ENCODE results near the gene SEMA6C. TPM values are rescaled to one million over a fixed set of nuclear protein-coding genes. Genes with fewer than 3 reads are reported as not detected.

Gene SEMA6C
- total and polyA plus RNA-seq, 2 of the 8 experiments (the other 6 are each of a cell fraction or from before 2014, with no cell fraction given): 12.2 to 15.7 TPM

DNA sequence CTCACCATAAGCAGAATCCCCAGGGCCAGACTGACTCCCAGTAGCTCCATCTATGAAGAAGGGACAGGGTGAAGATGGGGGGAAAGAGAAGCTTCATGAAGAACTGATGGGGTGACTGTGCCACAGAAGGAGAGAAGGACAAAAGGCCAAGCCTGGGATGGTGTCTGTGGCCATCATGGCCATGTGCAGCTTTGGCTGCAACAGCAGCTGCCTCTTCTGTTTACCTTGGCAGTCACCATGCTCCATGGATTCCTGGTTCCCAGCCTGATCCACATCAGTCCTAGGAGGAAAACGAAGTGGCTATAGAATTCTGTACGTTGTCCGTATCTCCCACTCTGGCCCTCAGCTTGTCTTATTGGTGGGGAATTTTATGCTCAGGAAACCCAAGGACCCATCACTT is 12.0 kb downstream of the SEMA6C start:
- H3K27me3 ChIP-seq (replicated peaks in 1 of 4; ENCODE audit: control insufficient read depth in 3 of 4, extremely low read depth in 1 of 4, insufficient read depth in 3 of 4, low read length in 3 of 4): peaks cover 0 to 28% (median 20%) of the 10 kb centered on the region in 4 experiments; a peak in 5 of 7 replicates
- H3K18ac ChIP-seq (ENCODE audit: extremely low read depth, low read length): no peak overlapping the region
- no peak overlapping the region for H2BK120ac ChIP-seq (replicated peaks; ENCODE audit: low read depth, low read length)
- H3K79me2 ChIP-seq (ENCODE audit: control insufficient read depth in 1 of 2, insufficient read depth in 2 of 2, low read length in 2 of 2): no peaks in the 10 kb centered on the region
- no peak for FAIRE-seq
- H3K4me3 ChIP-seq (ENCODE audit: extremely low read depth in 1 of 4, insufficient read depth in 2 of 4, low read depth in 3 of 4, low read length in 4 of 4): no peak overlapping the region
- no peak overlapping the region for H2BK5ac ChIP-seq (ENCODE audit: low read depth, low read length)
- H3K27ac ChIP-seq (ENCODE audit: low read depth, low read length): no peak overlapping the region
- H3K9me3 ChIP-seq (ENCODE audit: insufficient read depth in 2 of 2, low read depth in 1 of 2, low read length in 1 of 2): no peaks in the 10 kb centered on the region
- H2BK15ac ChIP-seq (ENCODE audit: low read length): no peak overlapping the region
- ChIA-PET POLR2A (ENCODE audit: partially characterized antibody) (interaction anchor here (0.6 to 9.8 kb wide), 6 partner anchors 9 to 96 kb away, joined by 3 to 124 read pairs (median 4); partner anchors contain the start of genes C1orf56, SEMA6C and VPS72), CTCF (ENCODE audit: partially characterized antibody) (interaction anchor here (0.9 to 7.9 kb wide), 10 partner anchors 8 to 110 kb away, joined by 3 to 94 read pairs (median 4); partner anchors contain the start of genes TMOD4 and TNFAIP8L2)
- H4K8ac ChIP-seq (ENCODE audit: extremely low read depth, insufficient read depth, low read length): no peak overlapping the region
- no peak overlapping the region; a peak in 1 of 7 replicates for H3K9ac ChIP-seq (replicated peaks in 1 of 4; ENCODE audit: extremely low read depth in 1 of 4, low read depth in 3 of 4, low read length in 3 of 4)
- no peak overlapping the region for H2BK12ac ChIP-seq (ENCODE audit: low read depth, low read length)
- peaks cover 0 to 12% (median 8%) of the 10 kb centered on the region in 4 experiments; a peak in 5 of 7 replicates for H3K4me1 ChIP-seq (replicated peaks in 1 of 4; ENCODE audit: control insufficient read depth in 3 of 4, insufficient read depth in 4 of 4, low read length in 3 of 4)
- no peak overlapping the region for H3K56ac ChIP-seq (replicated peaks; ENCODE audit: insufficient read length, low read depth, low read length)
- no peak overlapping the region for H2AFZ ChIP-seq (ENCODE audit: low read length)
- no peak overlapping the region for H3K23ac ChIP-seq (ENCODE audit: insufficient read length)
- H4K91ac ChIP-seq (replicated peaks; ENCODE audit: insufficient read length, low read length): no peak overlapping the region
- H4K5ac ChIP-seq (ENCODE audit: insufficient read length, low read depth, low read length): no peak overlapping the region
- H2BK20ac ChIP-seq (ENCODE audit: low read length): no peak overlapping the region
- H3K14ac ChIP-seq (ENCODE audit: insufficient read length): no peak overlapping the region
- H3K4me2 ChIP-seq (ENCODE audit: insufficient read depth in 1 of 2, low read depth in 2 of 2, low read length in 2 of 2): no peak overlapping the region; a peak in 1 of 4 replicates
- H3K23me2 ChIP-seq (ENCODE audit: low read depth, low read length): peaks cover 15% of the 10 kb centered on the region
- TF ChIP-seq SP1 (IDR thresholded peaks at IDR 0.05; ENCODE audit: low read depth, low read length) (no peak), SP4 (IDR thresholded peaks at IDR 0.05; ENCODE audit: low read length) (no peak), SIRT6 (IDR thresholded peaks at IDR 0.05; ENCODE audit: low read length) (no peak), SAP30 (IDR thresholded peaks at IDR 0.05; ENCODE audit: insufficient read depth, insufficient replicate concordance, low read length) (no peak), JUN (IDR thresholded peaks at IDR 0.05; ENCODE audit: low read depth, low read length) (no peak), ATF3 (IDR thresholded peaks at IDR 0.05; ENCODE audit: insufficient read depth, low read depth, low read length) (no peak), BCL11A (IDR thresholded peaks at IDR 0.05; ENCODE audit: low read depth in 2 of 2, low read length in 2 of 2) (no peak), POLR2A (IDR thresholded peaks at IDR 0.05; ENCODE audit: control extremely low read depth in 1 of 2, low read depth in 2 of 2, low read length in 2 of 2) (no peak), EGR1 (IDR thresholded peaks at IDR 0.05; ENCODE audit: borderline replicate concordance, low read depth, low read length) (no peak), CBX5 (IDR thresholded peaks at IDR 0.05; ENCODE audit: low read depth, low read length) (no peak), TAF1 (IDR thresholded peaks at IDR 0.05; ENCODE audit: low read depth, low read length) (no peak), HDAC6 (IDR thresholded peaks at IDR 0.05; ENCODE audit: low read depth, low read length) (no peak)
- no peaks in the 10 kb centered on the region for H3K79me1 ChIP-seq (ENCODE audit: low read depth, low read length)
- H3K4ac ChIP-seq (replicated peaks; ENCODE audit: insufficient read length, low read depth, low read length): no peak overlapping the region
- peaks cover 0 to 10% (median 2%) of the 10 kb centered on the region in 4 experiments; a peak in 3 of 8 replicates for H3K36me3 ChIP-seq (ENCODE audit: control insufficient read depth in 2 of 4, insufficient read depth in 4 of 4, low read length in 3 of 4)
- no peak for DNase-seq (ENCODE audit: low read depth in 1 of 2, low spot score in 2 of 2)
- no peak overlapping the region for H2AK5ac ChIP-seq (ENCODE audit: low read depth, low read length)
- WGBS, 2 experiments (ENCODE audit: extremely low coverage in 1 of 2, insufficient coverage in 1 of 2, insufficient read length in 1 of 2, insufficient replicate concordance in 2 of 2, low coverage in 1 of 2, low lambda C conversion rate in 2 of 2, missing lambda C conversion rate in 1 of 2): 95% methylated on average over 3 of the region's 3 CpGs; no CpG with 5 or more reads in 1 of the 2 experiments
- peaks cover 3 to 4% of the 10 kb centered on the region in 2 experiments for H4K20me1 ChIP-seq (replicated peaks in 1 of 2; ENCODE audit: control insufficient read depth in 1 of 2, insufficient read depth in 2 of 2, low read length in 2 of 2)
